GM23338 (cell line): ENCODE data around the gene IGF2R. TPM values are rescaled to one million over a fixed set of nuclear protein-coding genes. Genes with fewer than 3 reads are reported as not detected.

Source experiments
- ATAC-seq: fragments of 200-7000 bp; cut with Tn5 transposase; 3 replicates; pipeline ENCODE4 v1.9.1; 2020
- DNase-seq: peaks from one replicate; pipeline ENCODE4 v3.0.0-alpha.2; 2015; ENCODE audit warnings: low spot score
- H2AFZ ChIP-seq: fragments of 200-600 bp; sonication (generic); 2 replicates; pipeline ENCODE4 v1.8.0; 2016; ENCODE audit warnings: antibody characterized with exemption, mild to moderate bottlenecking, moderate library complexity
- H3F3A ChIP-seq: fragments of 200-600 bp; sonication (generic); replicated peaks from 2 replicates; pipeline ENCODE4 v1.8.0; 2017; ENCODE audit warnings: antibody characterized with exemption, mixed run types, low read depth
- H3K27ac ChIP-seq: fragments of 200-600 bp; sonication (generic); 2 replicates; pipeline ENCODE4 v1.6.1; 2016; ENCODE audit warnings: low read depth
- H3K27me3 ChIP-seq: fragments of 200-600 bp; sonication (generic); 2 replicates; pipeline ENCODE4 v1.8.0; 2016; ENCODE audit warnings: mild to moderate bottlenecking, mixed run types, moderate library complexity; ENCODE audit not compliant: insufficient read depth
- H3K36me3 ChIP-seq: fragments of 200-600 bp; sonication (generic); 2 replicates; pipeline ENCODE4 v1.8.0; 2016; ENCODE audit warnings: mild to moderate bottlenecking; ENCODE audit not compliant: insufficient read depth
- H3K4me1 ChIP-seq: fragments of 200-600 bp; sonication (generic); 2 replicates; pipeline ENCODE4 v1.8.0; 2016; ENCODE audit warnings: mild to moderate bottlenecking, moderate library complexity; ENCODE audit not compliant: insufficient read depth
- H3K4me2 ChIP-seq: fragments of 200-600 bp; sonication (generic); 2 replicates; pipeline ENCODE4 v1.7.1; 2017; ENCODE audit warnings: mixed run types
- H3K4me3 ChIP-seq: fragments of 200-600 bp; sonication (generic); 2 replicates; pipeline ENCODE4 v1.6.1; 2016; ENCODE audit warnings: mixed run types
- H3K79me2 ChIP-seq: fragments of 200-600 bp; sonication (generic); replicated peaks from 2 replicates; pipeline ENCODE4 v1.8.0; 2017; ENCODE audit warnings: mild to moderate bottlenecking; ENCODE audit not compliant: insufficient read depth
- H3K9me2 ChIP-seq: fragments of 200-600 bp; sonication (generic); 2 replicates; pipeline ENCODE4 v1.8.0; 2017; ENCODE audit not compliant: insufficient read depth
- H4K20me1 ChIP-seq: fragments of 200-600 bp; sonication (generic); replicated peaks from 2 replicates; pipeline ENCODE4 v1.8.0; 2017; ENCODE audit warnings: mild to moderate bottlenecking; ENCODE audit not compliant: insufficient read depth
- H3K27ac Mint-ChIP-seq: 2 replicates; pipeline ENCODE4 v1.8.0; 2020; ENCODE audit warnings: inconsistent platforms, mild to moderate bottlenecking, moderate library complexity, mixed read lengths
- H3K27me3 Mint-ChIP-seq: 3 replicates; pipeline ENCODE4 v1.8.0; 2022; ENCODE audit warnings: low read depth, mild to moderate bottlenecking, moderate library complexity, mixed read lengths, inconsistent platforms; ENCODE audit not compliant: insufficient read depth, poor library complexity
- H3K36me3 Mint-ChIP-seq: 3 replicates; pipeline ENCODE4 v1.8.0; 2021; ENCODE audit warnings: low read depth, mild to moderate bottlenecking, inconsistent platforms, moderate library complexity, mixed read lengths
- H3K4me1 Mint-ChIP-seq: 3 replicates; pipeline ENCODE4 v1.8.0; 2020; ENCODE audit warnings: mild to moderate bottlenecking, inconsistent platforms, mixed read lengths
- H3K4me3 Mint-ChIP-seq: 3 replicates; pipeline ENCODE4 v1.8.0; 2021; ENCODE audit warnings: moderate library complexity, mild to moderate bottlenecking, inconsistent platforms, mixed read lengths
- H3K9me3 Mint-ChIP-seq: 3 replicates; pipeline ENCODE4 v1.8.0; 2020; ENCODE audit warnings: moderate library complexity, mild to moderate bottlenecking, inconsistent platforms, mixed read lengths
- CREB1 ChIP-seq: fragments of 250-450 bp; sonication (Bioruptor Pico); IDR thresholded peaks from 2 replicates; pipeline ENCODE4 v1.5.0; 2020; ENCODE audit warnings: low read depth, mild to moderate bottlenecking, moderate library complexity
- CTCF ChIP-seq, 2 experiments: fragments of 200-600 bp in 1 of 2; sonication (generic) in 1 of 2; conservative IDR thresholded peaks; 2 replicates each; pipeline versions ENCODE4 v1.5.1 to v1.6.1; 2016 to 2017; ENCODE audit warnings: antibody characterized with exemption in 2 of 2, low read depth in 2 of 2, mild to moderate bottlenecking in 2 of 2, moderate library complexity in 1 of 2
- ETS1 ChIP-seq: IDR thresholded peaks from 2 replicates; pipeline ENCODE4 v1.6.1; 2016; ENCODE audit warnings: antibody characterized with exemption
- POLR2AphosphoS5 ChIP-seq: IDR thresholded peaks from 2 replicates; pipeline ENCODE4 v1.6.1; 2016; ENCODE audit warnings: antibody characterized with exemption, low read depth
- REST ChIP-seq: IDR thresholded peaks from one replicate; pipeline ENCODE4 v1.6.1; 2018; ENCODE audit warnings: antibody characterized with exemption; ENCODE audit not compliant: unreplicated experiment
- ZNF331 ChIP-seq: fragments of 250-450 bp; sonication (Bioruptor Pico); IDR thresholded peaks from 2 replicates; pipeline ENCODE4 v1.5.0; 2020; ENCODE audit warnings: low read depth, mild to moderate bottlenecking, moderate library complexity
- ZNF462 ChIP-seq: fragments of 250-450 bp; sonication (Bioruptor Pico); IDR thresholded peaks from 2 replicates; pipeline ENCODE4 v1.5.0; 2020; ENCODE audit warnings: mild to moderate bottlenecking, moderate library complexity
- polyA plus RNA-seq: library from polyadenylated mRNA; unstranded; fragments of >200 nt; fragmentation: Nextera tagmentation; extraction: Ambion mirVana; gene quantifications from 2 replicates; pipeline ENCODE4 v1.2.1, GENCODE V29; 2016
- total RNA-seq: library from RNA; depleted of rRNA; stranded (reverse); fragments of >200 nt; shearing (Covaris generic); gene quantifications from 2 replicates; pipeline ENCODE4 v1.2.3, GENCODE V29; 2014

Gene IGF2R
- total and polyA plus RNA-seq, 2 experiments from 2014 or later: 12.5 to 76.4 TPM

GRCh38 chr6:160102399-160102798 is 133.5 kb downstream of the IGF2R start (continued):
- TF ChIP-seq REST (no peak), CREB1 (CRISPR knock-in tag) (no peak), ETS1 (no peak)

- no peak overlapping the region for H3K4me2 ChIP-seq
- Mint-ChIP-seq H3K4me3 (no peak overlapping the region), H3K36me3 (peaks cover 52% of the 10 kb centered on the region), H3K27me3 (peaks cover 1% of the 10 kb centered on the region), H3K9me3 (no peaks in the 10 kb centered on the region), H3K27ac (no peak overlapping the region), H3K4me1 (peaks cover 5% of the 10 kb centered on the region)
- no peaks in the 10 kb centered on the region for H3K9me2 ChIP-seq
- H3K27ac ChIP-seq: no peak overlapping the region
- H4K20me1 ChIP-seq: peaks cover 3% of the 10 kb centered on the region; the same call in 1 of the 2 replicates
- DNase-seq (peak; percentile 77), ATAC-seq (peak; percentile 85)
- no peaks in the 10 kb centered on the region for H3F3A ChIP-seq
- H2AFZ ChIP-seq: no peak overlapping the region
- H3K79me2 ChIP-seq: no peaks in the 10 kb centered on the region
- no peaks in the 10 kb centered on the region for H3K27me3 ChIP-seq
- H3K4me3 ChIP-seq: no peak overlapping the region
- no peaks in the 10 kb centered on the region for H3K4me1 ChIP-seq
- H3K36me3 ChIP-seq: peaks cover 4% of the 10 kb centered on the region
- no peak for TF ChIP-seq ZNF331 (CRISPR knock-in tag)
- TF ChIP-seq CREB1 (CRISPR knock-in tag): no peak
- TF ChIP-seq POLR2AphosphoS5: no peak
- TF ChIP-seq ZNF462 (CRISPR knock-in tag): no peak
- TF ChIP-seq CTCF (conservative IDR thresholded peaks at IDR 0.05; ENCODE audit: low read depth in 2 of 2): peak; percentile 63 to 64
Observed at GRCh38 chr6:160102956-160103824, 134.3 kb downstream of the IGF2R start.
